Osteoblast (primary cell): Measurements from ENCODE around the gene SERPINB5. TPM values are rescaled to one million over a fixed set of nuclear protein-coding genes. Genes with fewer than 3 reads are reported as not detected.
A peak's percentile ranks its signal among the peaks of the same experiment; 100 is the strongest.

Experiments used
- DNase-seq: peaks from one replicate; pipeline ENCODE4 v3.0.0; 2011; ENCODE audit warnings: low spot score, mixed read lengths; ENCODE audit not compliant: insufficient read length; ENCODE audit errors: missing footprints
- H2AFZ ChIP-seq: 2 replicates; pipeline ENCODE4 v1.6.0; 2011; ENCODE audit warnings: mild to moderate bottlenecking, low read length
- H3K27ac ChIP-seq: 2 replicates; pipeline ENCODE4 v1.5.1; 2011; ENCODE audit warnings: mild to moderate bottlenecking, low read depth, low read length, moderate library complexity
- H3K27me3 ChIP-seq: 2 replicates; pipeline ENCODE4 v1.6.0; 2012; ENCODE audit warnings: mild to moderate bottlenecking, control low read depth, inconsistent platforms, low read length, moderate library complexity; ENCODE audit not compliant: insufficient read depth
- H3K36me3 ChIP-seq: 2 replicates; pipeline ENCODE4 v1.5.1; 2011; ENCODE audit warnings: mild to moderate bottlenecking, low read length, control low read depth, moderate library complexity; ENCODE audit not compliant: insufficient read depth
- H3K4me1 ChIP-seq: 2 replicates; pipeline ENCODE4 v1.5.1; 2011; ENCODE audit warnings: mild to moderate bottlenecking, low read length, control low read depth, moderate library complexity; ENCODE audit not compliant: insufficient read depth
- H3K4me2 ChIP-seq: 2 replicates; pipeline ENCODE4 v1.6.0; 2011; ENCODE audit warnings: mild to moderate bottlenecking, low read length; ENCODE audit not compliant: insufficient read depth
- H3K4me3 ChIP-seq: fragments of 200-600 bp; sonication (generic); 3 replicates; pipeline ENCODE4 v1.5.1; 2012; ENCODE audit warnings: mild to moderate bottlenecking, low read length, inconsistent platforms; ENCODE audit not compliant: insufficient read depth
- H3K79me2 ChIP-seq: 2 replicates; pipeline ENCODE4 v1.6.0; 2012; ENCODE audit warnings: mild to moderate bottlenecking, low read length, control low read depth, inconsistent platforms; ENCODE audit not compliant: insufficient read depth
- H3K9me3 ChIP-seq: 2 replicates; pipeline ENCODE4 v1.5.1; 2011; ENCODE audit warnings: low read depth, low read length, control low read depth
- H4K20me1 ChIP-seq: 2 replicates; pipeline ENCODE4 v1.6.0; 2012; ENCODE audit warnings: mild to moderate bottlenecking, low read length, control low read depth; ENCODE audit not compliant: insufficient read depth
- CTCF ChIP-seq: IDR thresholded peaks from 2 replicates; pipeline ENCODE4 v1.5.1; 2011; ENCODE audit warnings: mild to moderate bottlenecking, low read depth, low read length, moderate library complexity; ENCODE audit errors: extremely low read depth
- total RNA-seq: library from RNA; depleted of rRNA; stranded (reverse); fragments of >200 nt; gene quantifications from 2 replicates; pipeline ENCODE4 v1.2.3, GENCODE V29; 2012

SERPINB5 gene
- total RNA-seq, 1 donor = not detected

DNA sequence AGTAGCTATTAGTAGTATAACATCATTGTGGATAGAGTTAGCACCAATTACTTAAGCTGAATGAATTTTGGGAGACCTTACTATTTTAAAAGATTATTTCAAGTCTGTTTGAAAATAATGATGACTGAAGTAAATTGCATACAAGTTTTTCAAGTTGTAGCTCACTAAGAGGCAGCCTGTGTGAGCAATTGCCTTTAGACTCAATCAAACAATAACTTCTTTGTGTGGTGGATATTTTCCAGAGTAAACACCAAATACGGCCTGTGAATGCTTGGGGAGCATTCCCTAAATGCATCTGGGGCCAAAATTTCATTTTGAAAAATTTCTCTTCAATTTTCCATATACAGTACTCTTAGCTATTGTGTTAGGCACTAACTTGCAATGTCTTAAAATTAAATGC is 73.3 kb downstream of the SERPINB5 start:
- no peak overlapping the region for H3K27ac ChIP-seq
- no peak overlapping the region for H3K4me3 ChIP-seq
- no peaks in the 10 kb centered on the region for H3K36me3 ChIP-seq
- no peak for TF ChIP-seq CTCF
- H4K20me1 ChIP-seq = no peaks in the 10 kb centered on the region
- no peaks in the 10 kb centered on the region for H3K79me2 ChIP-seq
- H3K4me1 ChIP-seq = peaks cover 7% of the 10 kb centered on the region
- no peak for DNase-seq
- H3K27me3 ChIP-seq = no peaks in the 10 kb centered on the region
- no peak overlapping the region for H2AFZ ChIP-seq
- no peak overlapping the region for H3K4me2 ChIP-seq
- no peaks in the 10 kb centered on the region for H3K9me3 ChIP-seq

DNA sequence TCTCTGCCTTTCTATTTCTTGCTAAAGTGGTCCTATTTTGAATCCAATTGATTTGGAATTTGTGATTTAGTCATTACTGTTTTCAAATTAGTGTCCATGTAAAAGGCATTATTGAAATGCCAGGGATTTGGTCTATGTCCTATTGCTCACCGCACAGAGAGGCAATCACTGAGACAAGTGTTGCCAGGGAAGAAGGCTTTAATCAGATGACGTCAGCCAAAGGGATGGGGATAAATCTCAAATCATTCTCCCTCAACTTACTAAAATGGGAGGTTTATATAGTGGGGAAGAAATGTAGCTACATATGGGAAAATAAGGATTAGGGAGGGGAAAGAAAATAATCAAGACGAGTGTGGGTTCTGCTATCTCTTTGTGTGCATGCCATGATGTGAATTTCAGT is 75.0 kb downstream of the SERPINB5 start:
- no peak for TF ChIP-seq CTCF

GRCh38 chr18:63552581-63552980 is 75.8 kb downstream of the SERPINB5 start:
- no peaks in the 10 kb centered on the region for H3K27me3 ChIP-seq
- TF ChIP-seq CTCF = no peak
- no peaks in the 10 kb centered on the region for H3K36me3 ChIP-seq
- H3K79me2 ChIP-seq = no peaks in the 10 kb centered on the region
- H2AFZ ChIP-seq = peak overlapping the region; percentile 13
- H3K4me3 ChIP-seq = no peak overlapping the region
- peak overlapping the region; percentile 40 for H3K4me2 ChIP-seq
- peaks cover 7% of the 10 kb centered on the region for H3K4me1 ChIP-seq
- no peak overlapping the region for H3K27ac ChIP-seq
- no peak for DNase-seq
- no peaks in the 10 kb centered on the region for H3K9me3 ChIP-seq
- H4K20me1 ChIP-seq = no peaks in the 10 kb centered on the region

More for the DNA sequence above, 75.0 kb downstream of the SERPINB5 start:
- H3K4me3 ChIP-seq = no peak overlapping the region
- no peaks in the 10 kb centered on the region for H3K79me2 ChIP-seq
- no peak for DNase-seq
- no peak overlapping the region for H3K4me2 ChIP-seq
- peaks cover 7% of the 10 kb centered on the region for H3K4me1 ChIP-seq
- no peaks in the 10 kb centered on the region for H3K9me3 ChIP-seq
- no peak overlapping the region for H3K27ac ChIP-seq
- H3K36me3 ChIP-seq = no peaks in the 10 kb centered on the region
- H2AFZ ChIP-seq = no peak overlapping the region
- H4K20me1 ChIP-seq = no peaks in the 10 kb centered on the region
- H3K27me3 ChIP-seq = no peaks in the 10 kb centered on the region

DNA sequence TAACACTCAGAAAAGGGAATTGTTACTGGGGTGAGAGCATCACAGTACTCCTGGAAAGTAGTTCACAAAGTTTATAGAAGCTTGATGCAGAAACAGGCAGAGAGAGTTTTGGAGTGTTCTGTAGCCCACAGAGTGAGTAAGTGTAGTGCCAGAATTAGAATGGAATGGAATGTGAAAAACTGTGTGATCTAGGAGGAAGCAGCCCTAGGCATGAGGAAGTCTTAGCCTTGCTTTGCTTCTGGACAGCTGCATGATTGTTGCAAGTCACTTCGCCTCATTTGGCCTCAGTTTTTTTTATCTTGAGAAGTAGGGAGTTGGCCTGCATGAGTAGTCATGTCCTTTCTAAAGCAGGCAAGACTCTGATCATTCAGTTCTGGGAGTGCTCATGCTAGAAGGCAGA is 76.3 kb downstream of the SERPINB5 start:
- peak; percentile 23 for DNase-seq
- peaks cover 7% of the 10 kb centered on the region for H3K4me1 ChIP-seq
- H3K27ac ChIP-seq = no peak overlapping the region
- peak overlapping the region; percentile 40 for H3K4me2 ChIP-seq
- H4K20me1 ChIP-seq = no peaks in the 10 kb centered on the region
- H3K36me3 ChIP-seq = no peaks in the 10 kb centered on the region
- H3K79me2 ChIP-seq = no peaks in the 10 kb centered on the region
- H2AFZ ChIP-seq = peak overlapping the region; percentile 13
- no peaks in the 10 kb centered on the region for H3K27me3 ChIP-seq
- no peak overlapping the region for H3K4me3 ChIP-seq
- TF ChIP-seq CTCF = no peak
- H3K9me3 ChIP-seq = no peaks in the 10 kb centered on the region

Other genes with a start within 250 kb of the SERPINB5 start
- gene BCL2, start 157.2 kb upstream of the SERPINB5 start, total RNA-seq = 10.6 and 11.9 TPM in 2 replicates
- 46.3 and 53.0 TPM in 2 replicates for gene KDSR, start 109.8 kb upstream of the SERPINB5 start, total RNA-seq
- gene VPS4B, start 54.5 kb upstream of the SERPINB5 start, total RNA-seq = 42.4 and 47.4 TPM in 2 replicates
- gene SERPINB12, start 65.4 kb downstream of the SERPINB5 start, total RNA-seq = not detected in 2 replicates
- under 0.01 TPM in 1 of 2 replicates, not detected in the other for gene SERPINB13, start 110.4 kb downstream of the SERPINB5 start, total RNA-seq
- gene SERPINB4, start 167.3 kb downstream of the SERPINB5 start, total RNA-seq = 0.29 TPM in 1 of 2 replicates, not detected in the other
- not detected in 2 replicates for gene SERPINB3, start 184.9 kb downstream of the SERPINB5 start, total RNA-seq
- gene SERPINB11, start 226.0 kb downstream of the SERPINB5 start, total RNA-seq = not detected in 2 replicates